Measurements from ENCODE around the gene TAPT1.
"Not testable (repeated sequence)": the region's sequence is repeated elsewhere in the genome, so short reads cannot be mapped to it uniquely, and the experiment has no call there.

Gene TAPT1

GRCh38 chr4:16161851-16162408, 64.3 kb downstream of the TAPT1 start:
- H3K4me3 ChIP-seq (ENCODE audit: low read length) = no peak overlapping the region

DNA sequence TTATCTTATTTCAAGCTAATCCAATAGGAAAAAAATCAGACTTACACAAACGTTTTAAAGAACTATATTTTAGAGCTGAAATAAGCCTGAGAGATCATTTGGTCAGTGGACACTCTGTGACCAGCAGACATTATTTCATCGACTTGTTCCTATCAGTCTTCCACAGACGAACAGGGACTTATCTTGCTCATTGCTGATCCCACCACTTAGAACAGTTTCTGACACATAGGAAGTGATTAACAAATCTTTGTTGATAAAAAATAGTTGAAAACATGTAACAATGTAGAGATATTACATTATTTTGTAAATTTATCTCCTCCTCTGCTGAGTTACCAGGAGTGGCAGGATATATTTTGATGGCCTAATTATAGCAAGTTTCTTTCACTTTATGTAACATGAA, 65.8 kb downstream of the TAPT1 start:
- H3K27me3 ChIP-seq (ENCODE audit: insufficient read depth, low read length) = no peaks in the 10 kb centered on the region
- H3K4me3 ChIP-seq (ENCODE audit: low read length) = no peak overlapping the region
- H3K4me1 ChIP-seq (ENCODE audit: insufficient read depth, low read length) = peaks cover 4% of the 10 kb centered on the region; the same call in 1 of the 2 replicates
- no peak overlapping the region for H3K9ac ChIP-seq (ENCODE audit: low read depth, low read length)
- H3K27ac ChIP-seq (ENCODE audit: low read length) = no peak overlapping the region
- H3K9me3 ChIP-seq (ENCODE audit: insufficient read depth, low read depth, low read length) = no peaks in the 10 kb centered on the region
- peaks cover 28% of the 10 kb centered on the region for H3K36me3 ChIP-seq (ENCODE audit: insufficient read depth, low read depth, low read length)

More at GRCh38 chr4:16161851-16162408, 64.3 kb downstream of the TAPT1 start:
- Histone ChIP-seq H3K27me3 (ENCODE audit: insufficient read depth, low read length) (no peaks in the 10 kb centered on the region), H3K9me3 (ENCODE audit: insufficient read depth, low read depth, low read length) (no peaks in the 10 kb centered on the region), H3K36me3 (ENCODE audit: insufficient read depth, low read depth, low read length) (peaks cover 38% of the 10 kb centered on the region), H3K9ac (ENCODE audit: low read depth, low read length) (no peak overlapping the region), H3K4me1 (ENCODE audit: insufficient read depth, low read length) (peaks cover 4% of the 10 kb centered on the region; the same call in 1 of the 2 replicates), H3K27ac (ENCODE audit: low read length) (no peak overlapping the region)

DNA sequence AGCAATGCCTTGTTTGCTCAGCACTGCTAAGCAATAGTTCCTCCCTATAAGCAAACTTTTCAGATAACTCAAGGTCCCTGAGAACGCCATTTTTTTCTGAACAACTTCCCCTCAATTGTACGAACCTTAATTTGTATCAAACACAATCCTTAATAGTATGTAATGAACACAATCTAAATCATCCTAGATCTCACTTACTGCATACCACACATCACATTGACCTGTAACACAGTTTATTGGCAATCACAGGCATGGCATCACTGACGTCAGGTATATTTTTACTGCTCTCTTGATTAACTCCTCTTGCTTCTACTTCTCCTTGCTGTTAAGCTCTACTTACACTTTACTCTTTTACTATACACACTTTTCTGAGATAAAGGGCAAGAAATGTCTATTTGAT, 67.0 kb downstream of the TAPT1 start:
- H3K9me3 ChIP-seq (ENCODE audit: insufficient read depth, low read depth, low read length) = no peaks in the 10 kb centered on the region
- no peak overlapping the region for H3K9ac ChIP-seq (ENCODE audit: low read depth, low read length)

DNA sequence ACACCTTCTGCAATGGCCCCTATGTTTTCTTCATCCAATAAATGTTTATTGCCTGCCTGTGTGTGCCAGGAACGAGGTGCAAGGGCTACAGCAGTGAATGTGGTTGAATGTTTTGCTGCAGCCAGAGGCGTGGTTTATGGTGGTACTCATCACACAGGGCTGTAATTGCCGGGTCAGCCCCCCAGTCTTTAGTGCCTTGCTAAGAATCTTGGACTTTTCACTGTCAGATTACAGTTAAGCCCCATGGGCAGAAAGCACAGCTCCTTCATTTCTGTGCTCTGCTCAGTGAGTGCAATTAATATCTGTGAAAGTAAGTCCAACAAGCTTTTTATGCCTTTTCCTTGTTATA, 67.8 kb downstream of the TAPT1 start:
- H3K9me3 ChIP-seq (ENCODE audit: insufficient read depth, low read depth, low read length) = no peaks in the 10 kb centered on the region
- no peak overlapping the region for H3K27ac ChIP-seq (ENCODE audit: low read length)
- H3K36me3 ChIP-seq (ENCODE audit: insufficient read depth, low read depth, low read length) = peaks cover 17% of the 10 kb centered on the region
- H3K4me3 ChIP-seq (ENCODE audit: low read length) = no peak overlapping the region
- H3K4me1 ChIP-seq (ENCODE audit: insufficient read depth, low read length) = peaks cover 4% of the 10 kb centered on the region; the same call in 1 of the 2 replicates
- no peaks in the 10 kb centered on the region for H3K27me3 ChIP-seq (ENCODE audit: insufficient read depth, low read length)
- no peak overlapping the region for H3K9ac ChIP-seq (ENCODE audit: low read depth, low read length)

More for the DNA sequence above, 67.0 kb downstream of the TAPT1 start:
- Histone ChIP-seq H3K27ac (ENCODE audit: low read length) (no peak overlapping the region), H3K4me1 (ENCODE audit: insufficient read depth, low read length) (peaks cover 4% of the 10 kb centered on the region; the same call in 1 of the 2 replicates), H3K4me3 (ENCODE audit: low read length) (no peak overlapping the region), H3K27me3 (ENCODE audit: insufficient read depth, low read length) (no peaks in the 10 kb centered on the region), H3K36me3 (ENCODE audit: insufficient read depth, low read depth, low read length) (peaks cover 20% of the 10 kb centered on the region)

DNA sequence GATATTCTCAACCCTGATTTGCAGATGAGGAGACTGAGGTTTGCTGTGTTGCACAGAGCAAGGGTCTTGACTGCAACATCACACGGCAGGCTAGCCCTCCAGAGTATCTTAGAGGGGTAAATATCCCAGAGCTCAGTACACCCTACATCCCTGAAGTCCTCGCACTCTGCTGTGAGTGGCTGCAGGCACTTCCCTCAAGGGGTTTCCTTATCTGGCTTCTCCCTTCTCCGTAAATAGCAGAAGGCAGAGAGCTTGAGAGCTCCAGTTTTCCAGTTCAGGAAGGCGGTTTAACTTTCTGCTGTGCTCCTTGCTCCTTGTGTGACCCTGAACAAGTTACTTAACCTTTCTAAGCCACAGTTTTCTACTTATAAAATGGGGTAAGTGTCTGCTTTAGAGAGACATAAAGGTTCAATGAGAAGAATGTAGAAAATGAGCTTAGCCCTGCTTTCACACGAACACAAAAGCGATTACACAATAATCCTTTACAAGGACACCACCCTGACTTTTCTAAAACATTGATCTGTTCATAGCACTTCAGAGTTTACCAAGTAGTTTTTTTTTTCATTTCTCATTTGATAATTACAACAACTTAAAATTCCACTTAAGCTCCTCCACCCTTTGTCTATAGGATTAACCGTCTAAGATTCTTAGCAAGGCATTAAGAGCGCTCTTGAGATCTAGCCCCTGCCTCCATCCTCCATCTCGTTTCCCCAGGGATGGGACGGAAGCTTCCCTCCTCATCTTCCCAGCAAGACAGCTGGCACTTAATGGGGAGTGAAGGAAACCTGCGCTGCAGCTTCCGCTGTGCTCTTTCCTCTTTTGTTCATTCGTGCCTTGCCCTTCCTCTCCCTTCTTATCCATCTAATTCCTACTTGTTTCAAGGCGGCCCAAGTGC, 68.4 kb downstream of the TAPT1 start:
- no peaks in the 10 kb centered on the region for H3K9me3 ChIP-seq (ENCODE audit: insufficient read depth, low read depth, low read length)
- peaks cover 4% of the 10 kb centered on the region; the same call in 1 of the 2 replicates for H3K4me1 ChIP-seq (ENCODE audit: insufficient read depth, low read length)
- H3K4me3 ChIP-seq (ENCODE audit: low read length) = no peak overlapping the region
- no peaks in the 10 kb centered on the region for H3K27me3 ChIP-seq (ENCODE audit: insufficient read depth, low read length)
- no peak overlapping the region for H3K27ac ChIP-seq (ENCODE audit: low read length)
- H3K9ac ChIP-seq (ENCODE audit: low read depth, low read length) = no peak overlapping the region
- peaks cover 11% of the 10 kb centered on the region for H3K36me3 ChIP-seq (ENCODE audit: insufficient read depth, low read depth, low read length)

GRCh38 chr4:16155528-16156169, 70.6 kb downstream of the TAPT1 start:
- Histone ChIP-seq H3K27me3 (ENCODE audit: insufficient read depth, low read length) (no peaks in the 10 kb centered on the region), H3K4me1 (ENCODE audit: insufficient read depth, low read length) (peaks cover 4% of the 10 kb centered on the region; the same call in 1 of the 2 replicates), H3K4me3 (ENCODE audit: low read length) (no peak overlapping the region), H3K27ac (ENCODE audit: low read length) (no peak overlapping the region), H3K36me3 (ENCODE audit: insufficient read depth, low read depth, low read length) (no peaks in the 10 kb centered on the region), H3K9ac (ENCODE audit: low read depth, low read length) (no peak overlapping the region), H3K9me3 (ENCODE audit: insufficient read depth, low read depth, low read length) (no peaks in the 10 kb centered on the region)

- no peaks in the 10 kb centered on the region for H3K9me3 ChIP-seq (ENCODE audit: insufficient read depth, low read depth, low read length)
- no peak overlapping the region for H3K9ac ChIP-seq (ENCODE audit: low read depth, low read length)
- peaks cover 4% of the 10 kb centered on the region; the same call in 1 of the 2 replicates for H3K4me1 ChIP-seq (ENCODE audit: insufficient read depth, low read length)
- no peaks in the 10 kb centered on the region for H3K36me3 ChIP-seq (ENCODE audit: insufficient read depth, low read depth, low read length)
- no peaks in the 10 kb centered on the region for H3K27me3 ChIP-seq (ENCODE audit: insufficient read depth, low read length)
- H3K27ac ChIP-seq (ENCODE audit: low read length) = no peak overlapping the region
- H3K4me3 ChIP-seq (ENCODE audit: low read length) = no peak overlapping the region
These were observed 71.8 kb downstream of the TAPT1 start for GRCh38 chr4:16154451-16154850.

DNA sequence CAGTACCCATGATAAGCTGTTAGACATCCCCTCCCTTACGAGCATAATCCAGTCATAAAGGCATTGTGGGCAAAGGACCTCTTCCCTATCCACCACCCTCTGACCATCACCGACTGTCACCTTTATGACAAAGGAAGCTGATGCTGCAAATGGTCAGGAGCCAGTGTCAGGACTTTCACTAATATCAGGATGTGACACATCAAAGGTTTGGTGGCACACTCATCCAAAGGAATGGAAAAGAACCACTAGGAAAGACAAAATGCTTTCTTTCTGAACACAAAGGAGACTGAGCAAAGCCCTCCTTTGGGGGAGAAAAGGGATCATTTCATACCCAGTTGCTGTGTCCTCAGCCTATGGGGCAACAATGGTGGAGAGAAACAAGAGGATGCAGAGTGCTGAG, 75.6 kb downstream of the TAPT1 start:
- peaks cover 6% of the 10 kb centered on the region; the same call in 1 of the 2 replicates for H3K9me3 ChIP-seq (ENCODE audit: insufficient read depth, low read depth, low read length)
- H3K27ac ChIP-seq (ENCODE audit: low read length) = no peak overlapping the region
- H3K9ac ChIP-seq (ENCODE audit: low read depth, low read length) = no peak overlapping the region
- H3K36me3 ChIP-seq (ENCODE audit: insufficient read depth, low read depth, low read length) = no peaks in the 10 kb centered on the region
- H3K4me1 ChIP-seq (ENCODE audit: insufficient read depth, low read length) = no peaks in the 10 kb centered on the region
- H3K27me3 ChIP-seq (ENCODE audit: insufficient read depth, low read length) = no peaks in the 10 kb centered on the region
- no peak overlapping the region for H3K4me3 ChIP-seq (ENCODE audit: low read length)

DNA sequence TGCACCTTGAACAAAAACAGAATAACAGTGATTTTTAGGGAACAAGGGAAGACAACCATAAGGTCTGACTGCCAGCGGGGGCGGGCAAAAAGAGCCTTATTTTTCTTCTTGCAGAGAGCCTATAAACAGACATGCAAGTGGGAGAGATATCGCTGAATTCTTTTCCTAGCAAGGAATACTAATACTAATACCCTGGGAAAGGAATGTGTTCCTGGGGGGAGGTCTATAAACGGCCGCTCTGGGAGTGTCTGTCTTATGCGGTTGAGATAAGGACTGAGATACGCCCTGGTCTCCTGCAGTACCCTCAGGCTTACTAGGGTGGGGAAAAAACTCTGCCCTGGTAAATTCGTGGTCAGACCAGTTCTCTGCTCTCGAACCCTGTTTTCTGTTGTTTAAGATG, 81.4 kb downstream of the TAPT1 start:
- H3K9me3 ChIP-seq (ENCODE audit: insufficient read depth, low read depth, low read length) = peaks cover 19% of the 10 kb centered on the region
- not testable (repeated sequence) for H3K27me3 ChIP-seq (ENCODE audit: insufficient read depth, low read length); H3K4me1 ChIP-seq (ENCODE audit: insufficient read depth, low read length); H3K9ac ChIP-seq (ENCODE audit: low read depth, low read length); H3K4me3 ChIP-seq (ENCODE audit: low read length); H3K36me3 ChIP-seq (ENCODE audit: insufficient read depth, low read depth, low read length); H3K27ac ChIP-seq (ENCODE audit: low read length)

GRCh38 chr4:16142598-16143310, 83.5 kb downstream of the TAPT1 start:
- Histone ChIP-seq H3K27me3 (ENCODE audit: insufficient read depth, low read length) (no peaks in the 10 kb centered on the region), H3K4me1 (ENCODE audit: insufficient read depth, low read length) (no peaks in the 10 kb centered on the region), H3K27ac (ENCODE audit: low read length) (no peak overlapping the region), H3K36me3 (ENCODE audit: insufficient read depth, low read depth, low read length) (no peaks in the 10 kb centered on the region), H3K4me3 (ENCODE audit: low read length) (no peak overlapping the region), H3K9me3 (ENCODE audit: insufficient read depth, low read depth, low read length) (peaks cover 19% of the 10 kb centered on the region), H3K9ac (ENCODE audit: low read depth, low read length) (no peak overlapping the region)

- no peak overlapping the region for H3K4me3 ChIP-seq (ENCODE audit: low read length)
These were observed 85.4 kb downstream of the TAPT1 start for GRCh38 chr4:16140879-16141249.

More at GRCh38 chr4:16140879-16141249, 85.4 kb downstream of the TAPT1 start:
- Histone ChIP-seq H3K27ac (ENCODE audit: low read length) (no peak overlapping the region), H3K27me3 (ENCODE audit: insufficient read depth, low read length) (no peaks in the 10 kb centered on the region), H3K9ac (ENCODE audit: low read depth, low read length) (no peak overlapping the region), H3K36me3 (ENCODE audit: insufficient read depth, low read depth, low read length) (no peaks in the 10 kb centered on the region), H3K9me3 (ENCODE audit: insufficient read depth, low read depth, low read length) (peaks cover 13% of the 10 kb centered on the region), H3K4me1 (ENCODE audit: insufficient read depth, low read length) (no peaks in the 10 kb centered on the region)
